Measurements from ENCODE around the gene ZNRD2. TPM values are rescaled to one million over a fixed set of nuclear protein-coding genes. Genes with fewer than 3 reads are reported as not detected.

Gene ZNRD2
- total RNA-seq, 1 donor from 2014 or later = 17.3 TPM

DNA sequence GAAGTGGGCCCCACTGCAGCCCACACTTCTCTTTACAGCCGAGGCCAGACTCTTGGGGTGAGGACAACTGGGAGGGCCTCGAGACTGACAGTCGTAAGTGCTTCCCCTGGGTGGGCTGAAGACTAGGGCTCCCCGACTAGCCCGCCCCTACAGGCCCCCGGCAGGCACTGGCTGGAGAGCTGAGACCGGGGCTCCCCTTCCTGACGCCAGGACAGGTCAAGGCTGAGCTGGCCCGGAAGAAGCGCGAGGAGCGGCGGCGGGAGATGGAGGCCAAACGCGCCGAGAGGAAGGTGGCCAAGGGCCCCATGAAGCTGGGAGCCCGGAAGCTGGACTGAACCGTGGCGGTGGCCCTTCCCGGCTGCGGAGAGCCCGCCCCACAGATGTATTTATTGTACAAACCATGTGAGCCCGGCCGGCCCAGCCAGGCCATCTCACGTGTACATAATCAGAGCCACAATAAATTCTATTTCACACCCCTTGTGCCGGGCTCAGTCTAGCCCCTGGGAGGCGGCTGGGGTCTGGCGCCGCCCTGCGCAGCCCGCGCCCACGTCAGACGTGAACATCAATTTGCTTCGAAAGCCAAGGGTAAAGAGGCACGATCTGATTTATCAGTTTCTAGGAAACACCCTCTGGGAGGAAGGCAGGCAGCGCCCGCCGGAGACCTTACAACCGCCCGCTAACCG, 31.9 kb upstream of the ZNRD2 start:
- no peak for DNase-seq (ENCODE audit: low spot score)

DNA sequence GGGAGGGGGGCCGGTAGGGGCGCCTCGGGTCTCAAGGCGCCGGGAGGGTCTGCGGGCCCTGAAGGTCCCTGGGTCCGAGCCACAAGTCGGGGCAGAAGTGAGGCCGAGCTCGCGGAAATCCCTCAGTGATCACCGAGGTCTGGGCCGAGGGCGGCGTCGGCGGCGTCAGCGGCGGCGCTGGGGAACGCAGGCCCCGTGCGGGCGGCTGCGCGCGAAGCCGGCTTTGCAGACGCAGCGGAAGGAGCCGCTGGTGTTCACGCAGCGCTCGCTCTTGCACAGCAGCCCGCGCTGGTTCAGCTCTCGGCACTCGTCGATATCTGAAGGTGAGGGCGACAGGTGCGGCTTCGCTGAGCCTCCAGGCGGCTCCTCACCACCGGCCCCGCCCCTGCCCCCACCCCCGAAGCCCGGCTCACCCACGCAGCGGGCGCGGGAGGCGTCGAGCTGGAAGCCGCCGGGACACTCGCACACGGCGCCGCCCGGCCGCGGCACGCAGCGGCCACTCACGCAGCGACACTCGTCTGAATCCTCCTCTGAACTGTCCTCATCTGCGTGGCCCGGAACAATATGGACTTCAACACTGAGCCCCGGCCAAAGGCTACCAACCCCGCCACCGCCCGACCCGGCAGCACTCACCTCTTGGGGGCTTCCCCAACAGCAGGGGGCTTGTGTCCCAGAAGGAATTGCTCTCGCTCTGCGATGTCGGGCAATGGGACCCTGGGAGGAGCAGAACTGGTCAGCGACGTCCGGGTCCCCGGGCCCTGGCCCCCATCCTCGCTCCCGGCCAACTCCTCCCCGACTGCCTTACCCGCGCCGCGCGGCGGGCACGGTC, 31.1 kb upstream of the ZNRD2 start:
- no peak for DNase-seq (ENCODE audit: low spot score)

DNA sequence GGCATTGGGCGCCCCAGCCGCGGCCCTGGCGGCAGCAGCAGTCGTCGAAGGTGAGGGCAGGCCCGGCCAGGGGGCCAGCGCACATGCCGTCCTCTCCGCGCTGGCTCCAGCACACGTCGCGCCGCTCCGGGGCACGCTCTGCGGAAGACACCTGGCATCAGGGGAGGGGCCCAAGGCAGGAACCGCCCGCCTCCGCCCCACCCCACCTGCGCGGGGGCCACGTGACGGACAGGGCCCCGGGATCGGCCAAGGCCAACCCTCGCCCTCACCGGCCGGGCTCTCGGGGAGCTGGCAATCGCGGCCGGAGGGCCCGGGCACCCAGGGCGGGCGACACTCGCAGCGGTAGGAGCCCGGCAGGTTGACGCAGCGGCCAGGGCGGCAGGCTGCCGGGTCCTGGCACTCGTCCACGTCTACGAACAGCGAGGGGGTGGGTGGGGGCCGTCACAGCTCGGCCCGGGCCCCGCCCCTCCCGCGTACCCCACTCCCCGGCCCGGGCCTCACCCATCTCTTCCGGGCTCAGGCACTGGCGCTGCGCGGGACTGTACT, 30.5 kb upstream of the ZNRD2 start:
- no peak for DNase-seq (ENCODE audit: low spot score)

DNA sequence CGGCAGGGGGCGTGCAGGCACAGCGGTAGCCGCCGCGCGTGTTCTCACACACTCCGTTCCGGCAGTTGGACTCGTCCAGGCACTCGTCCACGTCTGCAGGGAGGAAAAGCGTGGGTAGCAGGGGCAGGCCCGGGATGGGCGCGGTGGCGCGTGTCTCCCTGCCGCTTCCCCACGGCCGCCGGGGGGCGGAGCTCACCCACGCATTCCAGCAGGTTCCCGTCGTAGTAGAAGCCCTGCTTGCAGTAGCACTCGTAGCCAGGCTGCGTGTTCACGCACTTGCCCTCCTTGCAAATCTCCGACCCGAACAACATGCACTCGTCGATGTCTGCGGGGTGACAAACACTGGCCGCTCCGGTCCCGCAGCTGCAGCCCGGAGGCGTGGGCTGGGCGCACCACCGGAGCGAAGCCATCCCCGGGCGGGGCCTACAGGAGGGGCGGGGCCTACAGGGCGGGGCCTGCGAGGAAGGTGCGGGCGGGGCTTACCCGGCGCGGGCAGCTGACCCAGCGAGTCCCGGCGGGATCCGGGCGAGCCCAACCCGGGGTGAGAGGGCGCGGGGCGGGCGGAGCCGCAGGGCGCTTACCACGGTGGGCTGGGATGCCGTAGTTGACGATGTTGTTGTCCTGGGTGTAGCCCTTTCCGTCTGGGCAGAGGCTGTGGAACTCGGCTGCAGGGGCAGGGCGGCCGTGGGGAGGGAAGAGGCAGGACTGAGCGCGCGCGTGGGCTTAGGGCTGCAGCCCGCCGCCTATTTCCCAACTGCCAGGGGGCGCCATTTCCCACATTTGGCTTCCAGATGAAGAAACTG, 29.8 kb upstream of the ZNRD2 start:
- peak; percentile 91 for DNase-seq (ENCODE audit: low spot score)

DNA sequence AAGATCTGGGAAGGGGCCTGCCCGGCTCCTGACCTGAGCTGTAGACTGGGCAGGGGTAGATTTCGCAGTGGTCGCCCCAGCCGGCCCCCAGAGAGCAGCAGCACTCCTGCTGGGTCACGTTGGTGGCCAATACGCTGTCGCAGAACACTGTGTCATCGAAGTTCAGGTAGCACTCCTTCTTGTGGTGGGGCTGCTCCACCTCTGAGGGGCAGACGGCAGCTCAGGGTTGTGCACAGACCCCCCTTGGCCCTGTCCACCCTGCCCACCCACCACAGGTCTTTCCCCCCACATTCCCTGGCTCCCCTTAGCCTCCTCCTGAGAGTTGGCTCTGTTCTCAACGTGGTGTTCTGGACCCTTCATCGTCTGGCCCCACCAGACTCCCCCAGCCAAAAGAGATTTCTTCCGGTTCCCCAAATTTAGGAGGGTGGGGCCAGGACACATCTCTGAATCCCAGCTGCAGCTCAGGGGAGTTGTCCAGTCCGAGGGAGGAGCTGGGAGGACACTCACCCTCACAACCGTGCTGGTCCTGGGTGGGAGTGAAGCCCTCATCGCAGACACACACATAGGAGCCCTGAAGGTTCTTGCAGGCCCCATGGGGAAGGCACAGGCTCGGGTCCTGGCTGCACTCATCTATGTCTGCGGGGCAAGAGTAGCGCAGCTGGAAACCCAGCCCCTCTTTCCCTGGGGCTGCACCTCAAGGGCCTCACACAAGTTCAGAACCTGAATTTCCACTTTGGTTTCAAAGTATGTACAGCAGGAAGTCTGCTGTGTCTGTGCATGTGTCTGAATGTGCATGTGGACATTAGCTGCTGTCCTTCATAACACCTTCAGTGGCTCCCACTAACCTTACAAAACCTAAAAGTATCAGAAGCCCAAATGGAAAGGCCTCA, 28.9 kb upstream of the ZNRD2 start:
- peak; percentile 56 for DNase-seq (ENCODE audit: low spot score)

DNA sequence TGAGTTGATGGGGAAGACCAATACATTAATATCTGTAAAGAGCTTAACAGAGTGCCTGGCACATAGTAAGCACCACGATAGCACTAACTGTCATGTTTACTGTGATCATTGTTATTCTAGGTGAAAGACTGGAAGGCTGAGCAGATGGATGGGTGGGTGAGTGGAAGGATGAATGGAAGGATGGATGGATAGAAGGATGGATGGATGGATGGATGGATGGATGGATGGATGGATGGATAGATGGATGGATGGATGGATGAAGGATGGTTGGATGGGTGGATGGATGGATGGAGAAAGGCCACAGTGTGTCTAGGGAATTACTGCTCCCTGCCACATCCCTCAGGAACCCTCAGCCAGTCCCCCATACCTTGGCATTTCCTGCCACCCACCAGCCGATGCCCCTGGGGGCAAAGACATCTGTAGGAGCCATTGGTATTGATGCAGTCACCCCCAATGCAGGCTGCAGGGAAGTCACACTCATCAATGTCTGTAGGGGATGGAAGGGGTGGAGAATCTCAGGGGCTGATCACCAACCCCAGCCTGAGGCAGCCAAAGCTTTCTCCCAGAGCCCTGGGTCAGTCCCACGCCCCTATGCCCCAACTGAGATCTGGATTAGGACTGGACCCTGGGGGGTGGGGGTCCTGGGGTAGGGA, 27.4 kb upstream of the ZNRD2 start:
- no peak for DNase-seq (ENCODE audit: low spot score)

DNA sequence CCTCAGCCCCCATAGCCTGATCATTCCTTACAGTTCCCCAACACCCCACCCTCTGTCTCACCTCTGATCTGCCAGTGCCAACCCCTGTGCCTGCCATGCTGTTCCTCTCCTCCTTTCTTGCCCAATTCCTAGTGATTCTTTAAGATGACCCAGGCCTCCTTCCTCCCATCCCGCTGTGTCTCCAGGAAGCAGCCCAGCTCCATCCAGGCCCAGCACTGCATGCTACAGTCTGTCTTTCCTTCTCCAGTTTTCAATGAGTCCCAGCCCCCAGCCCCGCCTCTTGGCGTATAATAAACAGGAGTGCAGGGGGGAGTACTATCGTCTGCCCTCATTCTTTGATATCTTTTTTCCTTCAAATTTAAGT, 24.4 kb upstream of the ZNRD2 start:
- DNase-seq (ENCODE audit: low spot score) = no peak

DNA sequence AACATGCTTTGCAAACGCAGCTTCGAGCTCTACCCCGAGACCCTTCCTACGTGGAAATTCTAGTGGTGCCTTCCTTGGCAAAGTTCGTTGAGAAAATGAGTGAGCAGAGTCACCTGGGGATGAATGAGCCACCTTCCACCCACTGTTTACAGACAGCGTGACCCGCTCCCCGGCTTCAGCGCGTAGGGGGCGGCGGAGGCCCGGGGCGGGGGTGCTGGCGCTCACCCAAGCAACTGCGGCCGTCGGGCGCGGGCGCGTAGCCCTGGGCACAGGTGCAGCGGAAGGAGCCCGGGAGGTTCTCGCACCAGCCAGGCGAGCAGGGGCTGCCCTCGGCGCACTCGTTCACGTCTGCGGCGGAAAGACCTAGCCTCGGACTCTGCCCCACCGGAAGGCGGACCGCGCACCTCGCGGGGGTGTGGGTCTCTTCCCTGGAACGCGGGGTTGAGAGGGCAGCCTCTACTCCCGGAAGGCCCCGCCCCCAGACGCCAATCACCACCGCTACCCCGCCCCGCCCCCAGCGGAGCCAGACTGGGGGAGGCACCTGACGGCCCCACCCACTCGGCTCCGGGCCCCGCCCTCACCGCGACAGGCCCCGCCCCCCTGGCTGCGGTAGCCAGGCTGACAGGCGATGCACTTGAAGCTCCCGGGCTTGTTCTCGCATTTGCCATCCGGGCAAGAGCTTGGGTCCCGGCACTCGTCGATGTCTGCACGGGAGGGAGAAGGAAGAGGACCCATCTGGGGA, 23.9 kb upstream of the ZNRD2 start:
- DNase-seq (ENCODE audit: low spot score) = no peak

DNA sequence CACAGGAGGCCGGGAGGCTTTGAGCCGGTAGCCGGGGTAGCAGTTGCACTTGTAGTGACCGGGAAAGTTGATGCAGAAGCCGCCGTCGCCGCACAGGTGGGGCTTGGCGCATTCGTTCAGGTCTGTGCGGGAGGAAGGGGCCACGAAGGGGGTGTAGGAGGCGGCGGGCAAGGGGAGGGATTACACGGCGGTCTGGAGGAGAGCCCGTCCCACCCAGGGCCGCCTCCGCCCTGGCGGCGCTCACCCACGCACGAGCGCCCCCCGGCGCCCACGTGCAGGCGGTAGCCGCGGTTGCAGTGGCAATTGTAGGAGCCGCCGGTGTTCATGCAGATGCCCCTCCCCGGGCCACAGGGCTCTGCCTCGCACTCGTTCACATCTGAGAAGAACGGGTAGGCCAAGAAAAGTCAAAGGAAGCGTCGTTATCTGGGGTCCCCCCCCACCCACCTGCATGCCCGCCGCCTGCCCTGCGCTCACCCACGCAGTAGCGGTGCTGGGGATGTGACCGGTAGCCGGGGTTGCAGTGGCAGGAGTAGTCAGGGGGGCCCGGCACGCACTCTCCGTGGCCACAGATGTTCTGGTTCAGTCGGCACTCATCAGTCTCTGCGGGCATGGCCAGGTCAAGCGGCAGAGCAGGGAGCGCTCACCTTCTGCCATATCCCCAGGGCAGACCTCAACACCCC, 22.7 kb upstream of the ZNRD2 start:
- DNase-seq (ENCODE audit: low spot score) = no peak

DNA sequence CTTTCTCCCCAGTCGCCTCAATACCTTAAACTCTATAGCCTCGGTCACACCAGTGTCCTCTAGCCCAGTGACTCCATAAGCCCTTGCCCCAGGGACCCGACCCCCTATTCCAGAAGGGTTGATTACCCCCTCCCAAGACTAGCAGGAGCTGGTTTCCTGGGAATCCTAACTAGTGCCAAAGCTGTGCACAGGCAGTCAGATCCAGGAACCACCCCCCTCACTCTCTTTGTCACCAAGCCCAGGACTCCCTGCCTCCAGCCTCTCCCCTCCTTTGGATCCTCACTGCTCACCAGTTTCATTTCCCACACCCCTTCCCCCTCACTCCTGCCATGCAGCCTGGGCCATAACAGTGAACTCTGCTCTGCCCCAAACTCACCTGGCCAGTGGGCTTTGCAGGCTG, 21.9 kb upstream of the ZNRD2 start:
- DNase-seq (ENCODE audit: low spot score) = no peak

DNA sequence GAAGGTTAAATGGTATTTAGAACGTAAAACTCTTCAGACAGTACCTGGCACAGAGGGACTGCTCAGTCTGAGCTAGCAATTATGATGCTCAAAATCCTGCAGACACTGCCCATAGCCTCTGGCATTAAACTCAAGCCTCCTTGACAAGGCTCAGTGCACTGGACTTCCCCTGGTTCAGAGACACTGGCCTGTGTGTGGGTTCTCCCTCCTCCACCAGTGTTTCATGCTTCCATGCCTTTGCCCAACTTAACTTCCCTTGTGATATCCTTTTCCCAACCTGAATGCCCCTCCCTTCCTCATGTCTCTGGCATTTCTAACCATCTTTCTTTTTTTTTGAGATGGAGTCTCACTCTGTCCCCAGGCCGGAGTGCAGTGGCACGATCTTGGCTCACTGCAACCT, 21.2 kb upstream of the ZNRD2 start:
- DNase-seq (ENCODE audit: low spot score) = no peak

DNA sequence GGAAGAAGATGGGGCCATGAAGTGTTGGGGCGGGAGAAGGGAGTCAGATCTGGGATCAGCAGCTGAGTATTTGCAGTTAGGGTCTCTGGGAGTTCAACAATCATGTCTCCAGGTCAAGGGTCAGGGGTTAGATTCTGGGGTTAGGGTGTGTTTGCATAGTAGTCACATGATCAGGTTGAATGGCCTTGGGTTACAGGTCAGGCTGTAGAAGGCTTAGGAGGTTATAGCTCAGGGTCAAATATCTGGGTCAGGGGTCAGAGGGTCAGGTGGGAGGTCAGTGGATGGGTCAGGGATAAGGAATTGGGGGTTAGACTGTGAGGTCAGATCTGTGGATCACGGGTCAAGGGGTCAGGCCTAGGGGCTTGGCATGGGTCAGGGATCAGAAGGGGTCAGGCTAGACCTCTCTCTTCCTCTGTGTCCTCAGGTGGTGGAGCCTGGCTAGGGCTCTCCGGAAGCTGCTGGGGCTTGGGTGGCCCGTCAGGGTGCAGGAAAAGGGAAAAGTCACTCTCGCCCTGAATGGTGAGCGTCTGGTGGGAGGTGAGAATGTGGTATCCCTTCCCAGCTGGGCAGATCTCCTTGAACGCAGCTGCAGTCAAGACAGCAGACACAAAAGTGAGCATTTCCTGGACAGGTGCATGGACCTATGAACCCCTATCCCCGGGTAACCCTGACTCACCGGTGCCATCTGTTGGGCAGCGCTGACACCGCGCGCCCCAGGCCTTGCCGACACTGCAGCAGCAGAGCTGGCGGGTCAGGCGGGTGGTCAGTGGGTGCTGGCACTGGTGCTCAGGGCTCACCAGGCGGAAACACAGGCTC, 18.5 kb upstream of the ZNRD2 start:
- DNase-seq (ENCODE audit: low spot score) = no peak

DNA sequence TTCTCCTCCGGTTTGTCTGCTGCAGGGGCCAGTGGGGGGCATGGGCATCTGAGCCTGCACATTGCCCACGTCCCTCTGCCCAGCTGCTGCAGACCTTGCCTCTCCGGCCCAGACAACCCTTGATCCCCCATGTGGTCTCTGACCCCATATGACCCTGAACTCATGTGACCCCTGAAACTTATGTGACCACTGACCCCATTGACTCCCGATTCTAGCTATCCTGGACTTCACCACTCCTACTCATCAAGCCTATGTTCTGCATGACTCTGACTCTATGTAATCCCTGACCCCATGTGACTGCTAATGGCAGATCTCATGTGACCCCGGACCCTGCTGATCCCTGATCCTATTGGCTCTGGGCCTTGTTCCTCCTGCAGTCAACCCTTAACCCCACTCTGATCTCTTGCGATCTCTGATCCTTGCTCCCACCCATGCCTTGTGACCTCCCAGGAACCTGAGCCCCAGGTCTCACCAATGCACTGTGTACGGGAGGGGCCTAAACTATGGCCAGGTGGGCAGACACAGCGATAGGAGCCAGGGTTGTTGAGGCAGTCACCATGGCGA, 17.8 kb upstream of the ZNRD2 start:
- no peak for DNase-seq (ENCODE audit: low spot score)

DNA sequence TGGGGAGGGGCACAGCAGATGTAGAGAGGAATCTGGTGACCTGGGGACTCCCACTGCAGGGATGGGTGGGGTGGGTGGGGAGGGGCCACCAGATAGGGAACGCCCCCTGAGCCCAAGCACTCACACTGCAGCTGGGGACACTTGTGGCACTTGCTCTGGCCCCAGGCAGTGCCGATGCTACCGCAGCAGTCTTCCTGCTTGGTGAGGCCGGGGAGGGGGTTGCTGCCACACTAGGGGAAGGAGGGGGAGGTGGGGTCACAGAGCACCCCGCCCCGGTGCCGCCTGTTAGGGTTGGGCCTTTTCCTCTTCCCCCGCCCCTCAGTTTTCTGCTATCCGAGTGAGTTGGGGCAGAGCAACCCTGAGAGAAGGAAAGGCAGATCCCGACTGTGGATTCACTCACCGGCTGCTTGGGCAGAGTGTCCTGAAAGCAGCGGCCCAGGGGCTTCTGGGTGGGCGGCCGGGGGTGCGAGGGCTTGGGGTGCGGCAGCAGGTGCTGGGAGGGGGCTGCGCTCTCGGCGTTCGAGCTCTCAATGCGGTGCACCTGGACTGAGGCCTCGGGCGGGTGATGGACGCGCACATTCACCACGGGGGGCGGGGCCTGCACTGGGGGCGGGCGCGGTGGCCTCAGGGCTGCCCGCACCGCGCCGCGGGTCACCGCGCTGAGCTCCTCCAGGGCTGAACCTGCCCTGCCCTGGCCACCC, 16.8 kb upstream of the ZNRD2 start:
- DNase-seq (ENCODE audit: low spot score) = no peak

DNA sequence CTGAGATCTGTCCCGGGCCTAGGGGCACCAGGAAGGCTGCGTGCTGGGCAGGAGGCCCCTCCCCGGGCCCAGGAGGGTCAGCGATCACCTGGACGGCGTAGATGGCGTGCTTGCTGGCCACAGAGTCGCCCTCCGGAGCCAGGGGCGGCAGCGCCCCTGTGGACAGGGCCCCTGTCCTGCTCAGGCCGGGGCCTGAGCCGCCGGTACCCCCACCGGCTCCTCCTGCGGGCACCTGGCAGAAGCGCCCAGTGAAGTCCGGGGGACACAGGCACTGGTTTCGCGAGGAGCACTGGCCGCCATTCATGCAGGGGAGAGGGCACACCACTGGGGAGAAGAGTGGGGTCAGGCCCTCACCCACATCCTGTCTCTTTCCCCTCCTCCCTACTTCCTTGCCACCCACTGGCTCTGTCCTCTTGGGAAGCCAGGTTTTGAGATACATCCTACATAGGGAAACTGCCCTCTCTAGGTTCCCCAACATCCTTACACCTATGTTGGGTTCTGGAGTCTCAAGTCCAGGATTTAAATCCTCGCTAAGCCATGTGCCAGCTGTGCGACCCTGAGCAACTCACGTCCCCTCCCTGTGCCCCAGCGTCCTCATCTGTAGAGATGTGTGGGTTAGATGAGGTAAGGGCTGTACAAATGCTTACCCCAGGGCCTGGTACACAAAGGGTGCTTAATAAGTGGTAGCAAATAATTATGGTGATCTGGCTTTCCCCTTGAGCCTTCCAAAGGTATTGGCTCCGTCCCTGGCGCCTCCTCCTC, 16.0 kb upstream of the ZNRD2 start:
- DNase-seq (ENCODE audit: low spot score) = no peak

DNA sequence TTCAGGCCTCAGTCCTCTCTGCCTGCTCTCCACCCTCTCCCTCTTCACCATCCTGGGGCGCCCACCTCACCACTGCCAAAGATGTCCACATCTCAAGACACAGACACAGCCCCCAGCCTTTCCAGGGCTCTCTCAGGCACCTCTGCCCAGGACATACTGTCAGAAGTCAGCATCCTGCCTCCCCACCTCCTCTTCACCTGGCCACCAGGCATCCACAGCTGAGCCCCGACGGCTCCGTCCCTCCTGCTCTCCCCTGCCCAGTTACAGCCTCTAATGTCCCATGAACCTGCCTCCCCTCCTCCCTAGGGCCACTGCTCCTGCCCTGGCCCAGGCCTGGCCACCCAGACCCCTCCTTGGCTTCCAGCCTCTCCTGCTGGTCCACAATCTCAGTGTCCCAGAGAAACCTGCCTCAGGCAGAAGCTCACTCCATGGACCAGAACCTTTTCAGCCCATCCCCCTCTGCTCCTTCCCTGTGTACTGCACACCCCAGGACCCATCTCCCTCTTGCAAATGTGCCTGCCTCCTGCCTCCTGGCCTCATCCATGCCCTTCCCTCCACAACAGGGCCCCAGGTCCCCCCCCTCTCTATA, 15.3 kb upstream of the ZNRD2 start:
- no peak for DNase-seq (ENCODE audit: low spot score)

Data from umbilical cord (tissue), 2 donors.